C1 segment of cervical spinal cord (tissue), 14 donors: ENCODE results near the gene PAPPA.

Experiments
- DNase-seq, 14 donors: peaks; one replicate each; lab custom pipeline; 2025; lab: John Stamatoyannopoulos, UW

Gene PAPPA

GRCh38 chr9:116381350-116381749 lies 227.8 kb downstream of the PAPPA start:
- no peak for DNase-seq

GRCh38 chr9:116382053-116382452 lies 228.5 kb downstream of the PAPPA start:
- no peak for DNase-seq

DNA sequence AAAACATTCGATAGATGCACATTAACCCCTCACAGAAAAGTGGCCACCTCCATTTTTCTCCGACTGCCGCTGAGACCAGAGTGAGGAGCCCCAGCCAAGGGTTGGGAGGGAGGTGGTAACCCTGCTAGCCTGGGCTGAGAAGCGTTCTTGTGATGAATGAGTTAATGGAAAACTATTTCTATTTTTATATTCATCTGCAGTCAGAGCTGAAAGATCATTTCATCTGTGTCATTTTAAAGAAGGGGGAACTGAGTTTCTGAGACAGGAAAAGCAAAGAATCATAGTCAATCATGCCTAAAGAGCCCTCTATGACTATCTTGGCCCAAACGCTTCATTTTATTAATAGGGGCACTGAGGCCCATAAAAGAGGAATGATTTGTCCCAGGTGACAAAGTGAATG lies 229.5 kb downstream of the PAPPA start:
- DNase-seq, result no peak

- no peak for DNase-seq
Observed at GRCh38 chr9:116383936-116384335, 230.3 kb downstream of the PAPPA start.

- DNase-seq, result no peak
Observed at GRCh38 chr9:116387934-116388698, 234.5 kb downstream of the PAPPA start.

GRCh38 chr9:116389541-116390302 lies 236.1 kb downstream of the PAPPA start:
- DNase-seq, result no peak

GRCh38 chr9:116390303-116391228 lies 237.0 kb downstream of the PAPPA start:
- DNase-seq, result no peak

DNA sequence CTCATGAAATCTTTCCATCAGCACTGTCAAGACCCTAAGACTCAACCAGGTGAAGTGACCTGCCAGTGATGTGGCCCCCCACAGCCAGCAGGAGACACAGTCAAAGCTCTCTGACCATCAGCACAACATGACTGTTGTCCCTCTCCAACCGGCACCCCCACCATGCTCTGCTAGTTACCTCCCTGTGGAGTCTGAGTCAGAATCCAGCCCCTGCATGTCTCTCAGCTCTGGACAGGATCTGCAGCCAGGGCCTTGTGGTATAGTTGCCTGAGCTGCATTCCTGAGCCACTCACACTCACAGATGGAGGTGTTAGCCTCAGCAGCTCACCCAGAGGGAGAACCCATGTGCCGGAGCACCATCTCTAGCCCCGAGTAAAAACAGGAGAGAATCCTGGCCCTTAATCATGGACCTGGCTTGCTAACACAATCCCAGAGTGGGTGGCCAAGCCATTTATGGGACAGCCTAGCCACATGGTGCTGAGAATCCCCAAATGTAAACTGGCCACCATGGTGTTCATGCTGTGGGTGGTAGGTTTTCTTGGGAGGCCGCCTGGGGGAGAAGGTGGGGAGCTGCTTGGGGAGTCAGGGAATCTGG lies 237.8 kb downstream of the PAPPA start:
- no peak for DNase-seq

GRCh38 chr9:116393198-116393597 lies 239.6 kb downstream of the PAPPA start:
- no peak for DNase-seq

GRCh38 chr9:116394070-116394469 lies 240.5 kb downstream of the PAPPA start:
- DNase-seq, result no peak

GRCh38 chr9:116394894-116395698 lies 241.5 kb downstream of the PAPPA start:
- no peak for DNase-seq

GRCh38 chr9:116395699-116396037 lies 242.1 kb downstream of the PAPPA start:
- DNase-seq, result no peak

DNA sequence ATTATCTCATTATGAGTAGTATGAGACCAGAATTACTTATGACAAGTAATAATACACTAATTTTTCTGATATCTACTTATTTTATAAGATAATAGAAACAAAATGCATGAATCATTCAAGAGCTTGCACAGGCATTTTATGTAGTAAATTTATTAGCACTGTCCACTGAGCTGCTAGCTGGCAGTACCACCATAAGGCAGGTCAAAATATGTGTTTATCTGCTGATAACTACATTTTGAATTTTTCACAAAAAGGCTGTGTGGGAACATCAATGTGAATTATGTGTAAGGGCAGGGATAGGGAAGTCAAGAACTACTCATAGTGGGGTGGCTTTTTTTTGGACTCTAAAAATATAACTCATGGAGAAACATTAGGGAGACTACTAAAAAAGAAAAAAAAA lies 249.6 kb downstream of the PAPPA start:
- no peak for DNase-seq

- DNase-seq, result no peak
Observed at GRCh38 chr9:116404228-116404627, 250.6 kb downstream of the PAPPA start.

GRCh38 chr9:116405321-116405720 lies 251.7 kb downstream of the PAPPA start:
- no peak for DNase-seq

DNA sequence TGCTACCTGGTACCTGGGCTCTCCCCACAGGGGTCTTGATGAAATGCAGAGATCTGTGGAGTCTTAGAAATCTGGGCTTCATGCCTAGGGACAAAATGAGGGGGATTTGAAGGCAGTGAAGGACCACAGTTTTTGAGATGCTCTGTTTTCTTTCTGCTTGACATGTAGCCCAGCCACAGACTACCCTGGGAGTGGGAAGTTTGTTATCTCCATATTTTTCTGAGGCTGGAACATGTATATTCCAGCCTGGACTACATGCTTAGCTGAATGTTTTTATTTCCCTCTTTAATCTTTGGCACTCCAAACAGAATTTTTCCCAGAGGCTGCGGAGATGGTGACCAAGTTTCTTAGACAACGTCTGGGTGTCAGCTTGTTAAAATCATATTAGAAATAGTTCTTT lies 252.9 kb downstream of the PAPPA start:
- no peak for DNase-seq

GRCh38 chr9:116409129-116409528 lies 255.5 kb downstream of the PAPPA start:
- no peak for DNase-seq

- DNase-seq, result no peak
Observed at GRCh38 chr9:116409638-116410037, 256.0 kb downstream of the PAPPA start.

GRCh38 chr9:116411506-116411905 lies 257.9 kb downstream of the PAPPA start:
- no peak for DNase-seq

DNA sequence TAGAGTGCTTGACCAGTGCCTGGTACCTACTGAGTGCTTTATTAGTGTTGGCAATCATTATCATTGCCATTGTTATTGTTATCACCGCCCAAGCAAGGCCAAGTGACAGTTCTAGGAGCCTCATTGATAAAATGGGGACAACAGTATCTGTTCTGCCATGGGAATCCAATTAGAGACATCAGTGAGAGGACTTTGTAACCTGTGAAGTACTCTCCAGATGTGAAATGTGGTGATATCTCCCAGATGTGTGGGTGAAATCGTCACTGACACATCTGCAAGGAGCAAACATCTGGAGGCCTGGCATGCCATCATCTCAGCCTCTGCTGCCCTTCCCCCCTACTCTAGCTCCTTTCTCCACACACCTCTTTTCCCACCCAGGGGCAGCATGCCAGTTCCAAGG lies 260.8 kb downstream of the PAPPA start:
- no peak for DNase-seq

DNA sequence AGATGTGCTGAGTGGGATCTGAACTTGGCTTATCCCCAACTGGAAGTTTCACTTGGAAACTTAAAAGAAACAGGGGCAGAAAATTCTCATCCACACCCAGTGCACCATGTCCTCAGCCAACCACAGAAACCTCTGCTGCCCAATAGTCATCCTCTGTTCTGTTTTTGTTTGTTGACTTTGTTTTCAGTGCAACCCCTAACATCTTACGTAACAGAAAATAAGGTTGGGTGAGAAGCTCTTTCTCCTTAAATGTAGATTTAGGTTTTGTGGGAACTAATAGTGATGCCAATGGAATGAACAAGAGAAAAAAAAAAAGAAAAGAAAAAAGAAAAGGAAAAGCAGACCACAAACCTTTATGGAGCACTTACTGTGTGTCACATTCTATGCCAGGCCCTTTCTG lies 262.8 kb downstream of the PAPPA start:
- no peak for DNase-seq
